ENCODE data around the gene FAM149A.

The FAM149A gene

GRCh38 chr4:186088523-186088922 lies 16.0 kb upstream of the FAM149A start:
- TF ChIP-seq ZNF274 (IDR thresholded peaks at IDR 0.05; ENCODE audit: low read depth, low read length), result no peak
- TF ChIP-seq YY1 (IDR thresholded peaks at IDR 0.05; ENCODE audit: insufficient read depth, insufficient read length), result no peak
- TF ChIP-seq SUZ12 (IDR thresholded peaks at IDR 0.05; ENCODE audit: extremely low read depth, insufficient read depth, insufficient read length), result no peak
- DNase-seq (ENCODE audit: low read depth, low spot score), result no peak
- Histone ChIP-seq H3K9ac (ENCODE audit: insufficient read length, low read depth) (no peak overlapping the region), H3K4me1 (ENCODE audit: insufficient read depth, insufficient read length) (no peaks in the 10 kb centered on the region), H3K27me3 (ENCODE audit: insufficient read depth, insufficient read length) (no peaks in the 10 kb centered on the region), H3K4me3 (ENCODE audit: insufficient read length, low read depth) (no peak overlapping the region), H3K9me3 (ENCODE audit: insufficient read depth, low read length) (0 out of 2 replicates have a peak, but pooled peaks cover under 1% of the 10 kb centered on the region), H3K36me3 (ENCODE audit: insufficient read depth, insufficient read length, low read length) (no peaks in the 10 kb centered on the region)

- no peak for DNase-seq (ENCODE audit: low read depth, low spot score)
- Histone ChIP-seq H3K9ac (ENCODE audit: insufficient read length, low read depth) (no peak overlapping the region), H3K36me3 (ENCODE audit: insufficient read depth, insufficient read length, low read length) (no peaks in the 10 kb centered on the region), H3K4me1 (ENCODE audit: insufficient read depth, insufficient read length) (no peaks in the 10 kb centered on the region), H3K27me3 (ENCODE audit: insufficient read depth, insufficient read length) (no peaks in the 10 kb centered on the region), H3K4me3 (ENCODE audit: insufficient read length, low read depth) (no peak overlapping the region), H3K9me3 (ENCODE audit: insufficient read depth, low read length) (no peaks in the 10 kb centered on the region)
- no peak for TF ChIP-seq SUZ12 (IDR thresholded peaks at IDR 0.05; ENCODE audit: extremely low read depth, insufficient read depth, insufficient read length)
- TF ChIP-seq YY1 (IDR thresholded peaks at IDR 0.05; ENCODE audit: insufficient read depth, insufficient read length), result no peak
- no peak for TF ChIP-seq ZNF274 (IDR thresholded peaks at IDR 0.05; ENCODE audit: low read depth, low read length)
These were observed 12.2 kb upstream of the FAM149A start for GRCh38 chr4:186092296-186092695.

DNA sequence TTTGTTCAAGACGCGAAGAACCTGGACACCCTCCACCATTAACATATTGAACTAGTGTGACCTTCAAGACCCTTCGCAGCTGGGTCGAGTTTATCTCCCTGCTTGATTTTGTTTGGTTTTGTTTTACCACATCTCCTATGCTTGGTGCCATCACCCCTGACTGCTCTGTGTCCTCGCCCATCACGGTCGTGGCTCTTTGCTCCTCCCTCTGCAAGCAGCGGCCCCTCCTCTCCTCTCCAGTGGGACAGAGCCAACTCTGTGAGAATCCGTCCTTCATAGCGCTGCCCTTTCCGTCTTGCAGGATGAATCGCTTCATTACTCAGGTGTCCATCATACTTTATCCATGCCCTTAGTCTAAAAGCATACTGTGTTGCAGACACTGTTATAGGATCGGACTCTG lies 9.1 kb upstream of the FAM149A start:
- no peak for DNase-seq (ENCODE audit: low read depth, low spot score)

GRCh38 chr4:186096681-186097165 lies 7.8 kb upstream of the FAM149A start:
- DNase-seq (ENCODE audit: low read depth, low spot score), result no peak
- no peaks in the 10 kb centered on the region for H3K9me3 ChIP-seq (ENCODE audit: insufficient read depth, low read length)

More for the DNA sequence above, 9.1 kb upstream of the FAM149A start:
- Histone ChIP-seq H3K4me3 (ENCODE audit: insufficient read length, low read depth) (no peak overlapping the region), H3K9ac (ENCODE audit: insufficient read length, low read depth) (no peak overlapping the region), H3K4me1 (ENCODE audit: insufficient read depth, insufficient read length) (no peaks in the 10 kb centered on the region), H3K36me3 (ENCODE audit: insufficient read depth, insufficient read length, low read length) (no peaks in the 10 kb centered on the region), H3K9me3 (ENCODE audit: insufficient read depth, low read length) (no peaks in the 10 kb centered on the region), H3K27me3 (ENCODE audit: insufficient read depth, insufficient read length) (no peaks in the 10 kb centered on the region)
- TF ChIP-seq ZNF274 (IDR thresholded peaks at IDR 0.05; ENCODE audit: low read depth, low read length) (no peak), SUZ12 (IDR thresholded peaks at IDR 0.05; ENCODE audit: extremely low read depth, insufficient read depth, insufficient read length) (no peak), YY1 (IDR thresholded peaks at IDR 0.05; ENCODE audit: insufficient read depth, insufficient read length) (no peak)

GRCh38 chr4:186097386-186097785 lies 7.1 kb upstream of the FAM149A start:
- Histone ChIP-seq H3K4me1 (ENCODE audit: insufficient read depth, insufficient read length) (no peaks in the 10 kb centered on the region), H3K4me3 (ENCODE audit: insufficient read length, low read depth) (no peak overlapping the region), H3K9ac (ENCODE audit: insufficient read length, low read depth) (no peak overlapping the region), H3K9me3 (ENCODE audit: insufficient read depth, low read length) (no peaks in the 10 kb centered on the region), H3K36me3 (ENCODE audit: insufficient read depth, insufficient read length, low read length) (no peaks in the 10 kb centered on the region), H3K27me3 (ENCODE audit: insufficient read depth, insufficient read length) (no peaks in the 10 kb centered on the region)
- no peak for TF ChIP-seq SUZ12 (IDR thresholded peaks at IDR 0.05; ENCODE audit: extremely low read depth, insufficient read depth, insufficient read length)
- TF ChIP-seq YY1 (IDR thresholded peaks at IDR 0.05; ENCODE audit: insufficient read depth, insufficient read length), result no peak
- TF ChIP-seq ZNF274 (IDR thresholded peaks at IDR 0.05; ENCODE audit: low read depth, low read length), result no peak
- no peak for DNase-seq (ENCODE audit: low read depth, low spot score)

More at GRCh38 chr4:186096681-186097165, 7.8 kb upstream of the FAM149A start:
- Histone ChIP-seq H3K4me1 (ENCODE audit: insufficient read depth, insufficient read length) (no peaks in the 10 kb centered on the region), H3K27me3 (ENCODE audit: insufficient read depth, insufficient read length) (no peaks in the 10 kb centered on the region), H3K4me3 (ENCODE audit: insufficient read length, low read depth) (no peak overlapping the region), H3K36me3 (ENCODE audit: insufficient read depth, insufficient read length, low read length) (no peaks in the 10 kb centered on the region), H3K9ac (ENCODE audit: insufficient read length, low read depth) (no peak overlapping the region)
- TF ChIP-seq YY1 (IDR thresholded peaks at IDR 0.05; ENCODE audit: insufficient read depth, insufficient read length) (no peak), SUZ12 (IDR thresholded peaks at IDR 0.05; ENCODE audit: extremely low read depth, insufficient read depth, insufficient read length) (no peak), ZNF274 (IDR thresholded peaks at IDR 0.05; ENCODE audit: low read depth, low read length) (no peak)

DNA sequence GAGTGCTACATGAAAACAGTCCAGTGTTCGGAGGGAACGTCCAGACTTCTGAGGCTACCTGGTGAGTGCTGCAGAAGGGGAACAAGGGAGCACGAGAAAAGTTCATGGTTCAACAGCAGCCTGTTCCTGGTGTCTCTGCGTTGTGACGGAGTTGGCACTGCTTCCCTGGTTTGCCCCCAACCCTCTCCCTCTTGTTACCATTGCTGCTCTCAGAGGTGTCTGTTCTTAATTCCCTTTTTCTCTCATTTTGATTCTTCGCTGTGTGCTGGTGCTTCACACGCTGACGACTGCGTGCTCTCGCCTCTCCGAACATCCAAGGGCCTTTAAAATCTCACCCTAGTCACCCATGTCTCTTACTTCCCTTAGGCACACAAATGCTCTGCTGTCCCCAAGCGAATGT lies 1.6 kb upstream of the FAM149A start:
- no peaks in the 10 kb centered on the region for H3K9me3 ChIP-seq (ENCODE audit: insufficient read depth, low read length)
- no peaks in the 10 kb centered on the region for H3K36me3 ChIP-seq (ENCODE audit: insufficient read depth, insufficient read length, low read length)
- no peak overlapping the region for H3K4me3 ChIP-seq (ENCODE audit: insufficient read length, low read depth)
- H3K4me1 ChIP-seq (ENCODE audit: insufficient read depth, insufficient read length), result peaks cover 2% of the 10 kb centered on the region
- peaks cover 38% of the 10 kb centered on the region for H3K27me3 ChIP-seq (ENCODE audit: insufficient read depth, insufficient read length)
- no peak for DNase-seq (ENCODE audit: low read depth, low spot score)
- no peak overlapping the region for H3K9ac ChIP-seq (ENCODE audit: insufficient read length, low read depth)
- no peak for TF ChIP-seq ZNF274 (IDR thresholded peaks at IDR 0.05; ENCODE audit: low read depth, low read length)
- TF ChIP-seq SUZ12 (IDR thresholded peaks at IDR 0.05; ENCODE audit: extremely low read depth, insufficient read depth, insufficient read length), result no peak
- no peak for TF ChIP-seq YY1 (IDR thresholded peaks at IDR 0.05; ENCODE audit: insufficient read depth, insufficient read length)

DNA sequence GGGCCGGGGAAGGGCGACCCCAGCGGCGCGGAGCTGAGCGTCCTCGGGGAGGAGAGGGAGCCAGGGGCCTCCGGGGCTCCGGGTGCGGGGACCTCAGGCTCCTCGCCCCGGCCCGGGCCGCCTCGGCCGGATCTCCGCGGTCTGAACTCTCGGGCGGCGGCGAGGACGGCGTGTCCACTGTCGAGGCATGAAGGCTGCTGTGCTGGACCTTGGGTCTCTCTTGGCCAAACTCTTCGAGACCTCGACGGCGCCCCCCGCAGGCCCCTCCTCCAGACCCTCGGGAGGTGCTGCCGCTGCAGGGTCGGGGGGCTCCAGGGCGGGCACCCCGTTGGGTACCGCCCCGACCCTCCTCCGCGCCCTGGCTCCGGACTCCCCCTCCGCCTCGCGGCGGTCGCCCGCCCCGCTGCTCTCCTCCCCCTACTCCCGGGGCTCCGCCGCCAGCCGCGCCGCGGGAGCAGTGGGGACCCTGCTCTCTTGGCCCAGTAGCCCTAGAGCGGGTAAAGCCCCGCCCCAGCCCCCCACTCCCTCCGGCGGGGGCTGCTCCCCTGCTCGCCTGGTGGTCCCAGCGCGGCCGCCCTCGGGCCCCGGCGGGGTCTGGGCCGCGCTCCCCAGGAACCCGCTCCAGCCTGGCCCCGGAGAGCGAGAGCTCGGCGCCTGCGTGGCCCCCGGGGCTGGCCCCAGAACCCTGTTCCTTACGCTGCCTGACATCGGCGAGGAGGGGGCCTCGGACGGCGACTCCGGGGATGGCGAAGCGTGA lies 564 bp downstream of the FAM149A start:
- peaks cover 2% of the 10 kb centered on the region for H3K4me1 ChIP-seq (ENCODE audit: insufficient read depth, insufficient read length)
- H3K9me3 ChIP-seq (ENCODE audit: insufficient read depth, low read length), result no peaks in the 10 kb centered on the region
- no peaks in the 10 kb centered on the region for H3K36me3 ChIP-seq (ENCODE audit: insufficient read depth, insufficient read length, low read length)
- DNase-seq (ENCODE audit: low read depth, low spot score), result no peak
- H3K27me3 ChIP-seq (ENCODE audit: insufficient read depth, insufficient read length), result peaks cover 38% of the 10 kb centered on the region
- H3K9ac ChIP-seq (ENCODE audit: insufficient read length, low read depth), result peak overlapping the region; percentile 72
- TF ChIP-seq SUZ12 (IDR thresholded peaks at IDR 0.05; ENCODE audit: extremely low read depth, insufficient read depth, insufficient read length), result no peak
- TF ChIP-seq YY1 (IDR thresholded peaks at IDR 0.05; ENCODE audit: insufficient read depth, insufficient read length), result no peak
- TF ChIP-seq ZNF274 (IDR thresholded peaks at IDR 0.05; ENCODE audit: low read depth, low read length), result no peak
- H3K4me3 ChIP-seq (ENCODE audit: insufficient read length, low read depth), result peak overlapping the region; percentile 50

Data from NT2/D1 (cell line).